ACC112 (cell line): ENCODE measurements around the gene PTH2.
"Not testable (repeated sequence)": the region's sequence is repeated elsewhere in the genome, so short reads cannot be mapped to it uniquely, and the experiment has no call there.

Experiments used
- H2AFZ ChIP-seq: fragments of 200-600 bp; sonication (generic); one replicate; pipeline ENCODE4 v1.6.0; 2017; ENCODE audit warnings: antibody characterized with exemption, low read length; ENCODE audit not compliant: unreplicated experiment
- H3K27ac ChIP-seq: fragments of 200-600 bp; sonication (generic); 2 replicates; pipeline ENCODE4 v1.5.1; 2014; ENCODE audit warnings: low read depth, mild to moderate bottlenecking, antibody characterized with exemption, low read length, moderate library complexity
- H3K27me3 ChIP-seq: fragments of 200-600 bp; sonication (generic); 2 replicates; pipeline ENCODE4 v1.6.1; 2014; ENCODE audit warnings: mild to moderate bottlenecking, antibody characterized with exemption, low read length, moderate library complexity, mixed read lengths; ENCODE audit not compliant: insufficient read depth
- H3K36me3 ChIP-seq: fragments of 200-600 bp; sonication (generic); 2 replicates; pipeline ENCODE4 v1.6.1; 2016; ENCODE audit warnings: mild to moderate bottlenecking, antibody characterized with exemption, low read length, moderate library complexity, mixed read lengths; ENCODE audit not compliant: insufficient read depth
- H3K4me1 ChIP-seq: fragments of 200-600 bp; sonication (generic); one replicate; pipeline ENCODE4 v1.6.1; 2016; ENCODE audit warnings: low read length, mixed read lengths; ENCODE audit not compliant: insufficient read depth, unreplicated experiment, control insufficient read depth
- H3K4me3 ChIP-seq: fragments of 200-600 bp; sonication (generic); 2 replicates; pipeline ENCODE4 v1.5.1; 2014; ENCODE audit warnings: mild to moderate bottlenecking, low read depth, low read length
- H3K79me2 ChIP-seq: fragments of 200-600 bp; sonication (generic); one replicate; pipeline ENCODE4 v1.6.0; 2016; ENCODE audit warnings: low read length; ENCODE audit not compliant: control insufficient read depth, unreplicated experiment, insufficient read depth

Gene PTH2

GRCh38 chr19:49447485-49448431 is 24.5 kb upstream of the PTH2 start:
- Histone ChIP-seq H2AFZ (no peak overlapping the region), H3K27me3 (no peaks in the 10 kb centered on the region), H3K4me3 (no peak overlapping the region), H3K4me1 (peaks cover 3% of the 10 kb centered on the region), H3K27ac (no peak overlapping the region), H3K36me3 (no peaks in the 10 kb centered on the region), H3K79me2 (peaks cover 8% of the 10 kb centered on the region)

GRCh38 chr19:49445997-49446396 is 22.8 kb upstream of the PTH2 start:
- Histone ChIP-seq H3K4me3 (no peak overlapping the region), H3K36me3 (no peaks in the 10 kb centered on the region), H2AFZ (no peak overlapping the region), H3K4me1 (peaks cover 3% of the 10 kb centered on the region), H3K27me3 (peaks cover 10% of the 10 kb centered on the region), H3K79me2 (peaks cover 8% of the 10 kb centered on the region), H3K27ac (no peak overlapping the region)

- not testable (repeated sequence) for H3K27ac ChIP-seq, H3K4me3 ChIP-seq, H3K79me2 ChIP-seq, H3K36me3 ChIP-seq, H3K4me1 ChIP-seq, H2AFZ ChIP-seq
- H3K27me3 ChIP-seq: peaks cover 28% of the 10 kb centered on the region
These were observed 21.0 kb upstream of the PTH2 start for GRCh38 chr19:49444100-49444700.

- no peaks in the 10 kb centered on the region for H3K36me3 ChIP-seq
- peak overlapping the region; percentile 74 for H2AFZ ChIP-seq
- no peak overlapping the region; the same call in 1 of the 2 replicates for H3K27ac ChIP-seq
- H3K4me3 ChIP-seq: peak overlapping the region; percentile 84
- H3K27me3 ChIP-seq: peaks cover 35% of the 10 kb centered on the region
- H3K79me2 ChIP-seq: no peaks in the 10 kb centered on the region
- H3K4me1 ChIP-seq: no peaks in the 10 kb centered on the region
These were observed 20.3 kb upstream of the PTH2 start for GRCh38 chr19:49443366-49444099.

GRCh38 chr19:49442771-49443365 is 19.6 kb upstream of the PTH2 start:
- H3K27ac ChIP-seq: no peak overlapping the region; the same call in 1 of the 2 replicates
- H3K79me2 ChIP-seq: no peaks in the 10 kb centered on the region
- H3K27me3 ChIP-seq: peaks cover 42% of the 10 kb centered on the region
- H3K4me3 ChIP-seq: peak overlapping the region; percentile 84
- H3K36me3 ChIP-seq: no peaks in the 10 kb centered on the region
- H2AFZ ChIP-seq: peak overlapping the region; percentile 74
- H3K4me1 ChIP-seq: no peaks in the 10 kb centered on the region

- H3K27me3 ChIP-seq: peaks cover 45% of the 10 kb centered on the region
- no peaks in the 10 kb centered on the region for H3K79me2 ChIP-seq
- H2AFZ ChIP-seq: peak overlapping the region; percentile 33
- H3K36me3 ChIP-seq: no peaks in the 10 kb centered on the region
- H3K4me1 ChIP-seq: no peaks in the 10 kb centered on the region
- no peak overlapping the region for H3K27ac ChIP-seq
- H3K4me3 ChIP-seq: peak overlapping the region; percentile 84
These were observed 19.1 kb upstream of the PTH2 start for GRCh38 chr19:49442354-49442753.

- Histone ChIP-seq H3K27me3 (peaks cover 45% of the 10 kb centered on the region), H3K4me3 (peak overlapping the region; percentile 84), H2AFZ (no peak overlapping the region), H3K36me3 (no peaks in the 10 kb centered on the region), H3K27ac (no peak overlapping the region), H3K4me1 (no peaks in the 10 kb centered on the region), H3K79me2 (no peaks in the 10 kb centered on the region)
These were observed 18.7 kb upstream of the PTH2 start for GRCh38 chr19:49441960-49442350.

GRCh38 chr19:49441210-49441959 is 18.1 kb upstream of the PTH2 start, which contains the start of gene SLC17A7:
Gene SLC17A7 (minus strand): TSS chr19:49441527. CDS start chr19:49441379, 148 bp downstream.
- peaks cover 45% of the 10 kb centered on the region for H3K27me3 ChIP-seq
- H2AFZ ChIP-seq: peak within 1 kb of the TSS; percentile 33
- H3K79me2 ChIP-seq: no peaks in the 10 kb centered on the region
- H3K27ac ChIP-seq: no peak within 1 kb of the TSS
- peak within 1 kb of the TSS; percentile 84 for H3K4me3 ChIP-seq
- no peaks in the 10 kb centered on the region for H3K36me3 ChIP-seq
- no peaks in the 10 kb centered on the region for H3K4me1 ChIP-seq

GRCh38 chr19:49440439-49441209 is 17.4 kb upstream of the PTH2 start:
- H2AFZ ChIP-seq: no peak overlapping the region
- no peaks in the 10 kb centered on the region for H3K36me3 ChIP-seq
- H3K79me2 ChIP-seq: no peaks in the 10 kb centered on the region
- no peaks in the 10 kb centered on the region for H3K4me1 ChIP-seq
- peaks cover 45% of the 10 kb centered on the region for H3K27me3 ChIP-seq
- H3K27ac ChIP-seq: no peak overlapping the region
- H3K4me3 ChIP-seq: no peak overlapping the region
